HCT116 (cell line): ENCODE data around the gene MSRB3. TPM values are rescaled to one million over a fixed set of nuclear protein-coding genes. Genes with fewer than 3 reads are reported as not detected.

ENCODE experiments used
- ATAC-seq: fragments of 200-7000 bp; cut with Tn5 transposase; 2 replicates; pipeline ENCODE4 v1.9.1; 2020; ENCODE audit warnings: mild to moderate bottlenecking, moderate library complexity
- BruUV-seq: library from RNA; stranded (reverse); fragments of 400-500 nt; replicated peaks from 2 replicates; lab custom pipeline; 2021; lab: Mats Ljungman, UMichigan
- CTCF ChIA-PET: fragments of 300-600 bp; sonication (Branson Sonifier 250); formaldehyde crosslinking; loops from one replicate; lab custom pipeline; 2021; ENCODE audit warnings: antibody characterized with exemption; lab: Charles Lee
- POLR2A ChIA-PET: fragments of 300-600, 350-600 bp; sonication (Branson Sonifier 250); formaldehyde crosslinking; loops from one replicate; lab custom pipeline; 2021; ENCODE audit warnings: antibody characterized with exemption; lab: Charles Lee
- RAD21 ChIA-PET, 2 experiments: fragments of 300-600 bp; sonication (Branson Sonifier 250); formaldehyde crosslinking; loops; one replicate each; lab custom pipeline; 2023; ENCODE audit warnings: low total read pairs in 2 of 2; ENCODE audit not compliant: uncharacterized antibody in 2 of 2, unreplicated experiment in 2 of 2, low non-redundant PET in 1 of 2; lab: Charles Lee
- DNase-seq: peaks from one replicate; pipeline ENCODE4 v3.0.0-alpha.2; 2010; ENCODE audit warnings: low read depth, low spot score
- H2AFZ ChIP-seq: fragments of 200-600 bp; shearing (Covaris generic), sonication (generic); 2 replicates; pipeline ENCODE4 v1.6.1; 2017; ENCODE audit warnings: low read depth, mixed run types, mixed read lengths, antibody characterized with exemption, low read length; ENCODE audit not compliant: poor library complexity, severe bottlenecking
- H3K27ac ChIP-seq: 2 replicates; pipeline ENCODE4 v1.5.1; 2012; ENCODE audit warnings: low read depth, low read length
- H3K27me3 ChIP-seq: fragments of 200-600 bp; sonication (generic); 2 replicates; pipeline ENCODE4 v1.6.1; 2016; ENCODE audit warnings: mixed run types, low read length, mixed read lengths; ENCODE audit not compliant: insufficient read depth
- H3K36me3 ChIP-seq, 2 experiments: fragments of 200-500 bp in 1 of 2; fragments of 200-600 bp in 1 of 2; sonication (Bioruptor generic) in 1 of 2; sonication (generic) in 1 of 2; 2 replicates each; pipeline versions ENCODE4 v1.5.1 to v1.6.1; 2014 to 2016; ENCODE audit warnings: low read length in 2 of 2, inconsistent platforms in 1 of 2, mixed read lengths in 1 of 2, mixed run types in 1 of 2; ENCODE audit not compliant: insufficient read depth in 2 of 2, control insufficient read depth in 1 of 2
- H3K4me1 ChIP-seq, 2 experiments: fragments of 200-600 bp in 1 of 2; sonication (generic) in 1 of 2; 2 replicates each; pipeline versions ENCODE4 v1.5.1 to v1.6.1; 2012 to 2017; ENCODE audit warnings: low read length in 2 of 2, inconsistent platforms in 1 of 2, mild to moderate bottlenecking in 1 of 2, mixed read lengths in 1 of 2, mixed run types in 1 of 2, moderate library complexity in 1 of 2; ENCODE audit not compliant: insufficient read depth in 2 of 2, control insufficient read depth in 1 of 2
- H3K4me2 ChIP-seq: fragments of 200-600 bp; sonication (generic); 2 replicates; pipeline ENCODE4 v1.6.1; 2017; ENCODE audit warnings: mixed run types, low read length, mixed read lengths
- H3K4me3 ChIP-seq, 2 experiments: fragments of 200-600 bp in 1 of 2; sonication (generic) in 1 of 2; replicated peaks in 1 of 2; 2 replicates each; pipeline ENCODE4 v1.5.1; 2011 to 2016; ENCODE audit warnings: low read length in 2 of 2, control low read depth in 1 of 2, low read depth in 1 of 2, mild to moderate bottlenecking in 1 of 2, mixed read lengths in 1 of 2, mixed run types in 1 of 2
- H3K79me2 ChIP-seq: fragments of 200-600 bp; sonication (generic); 2 replicates; pipeline ENCODE4 v1.6.1; 2017; ENCODE audit warnings: mild to moderate bottlenecking, mixed run types, low read length, moderate library complexity, mixed read lengths; ENCODE audit not compliant: insufficient read depth
- H3K9ac ChIP-seq: fragments of 200-600 bp; sonication (generic); 2 replicates; pipeline ENCODE4 v1.6.1; 2016; ENCODE audit warnings: low read length, mixed read lengths
- H3K9me2 ChIP-seq: fragments of 200-600 bp; sonication (generic), shearing (Covaris generic); 2 replicates; pipeline ENCODE4 v1.6.1; 2017; ENCODE audit warnings: mixed run types, mild to moderate bottlenecking, moderate library complexity; ENCODE audit not compliant: insufficient read depth
- H3K9me3 ChIP-seq, 2 experiments: fragments of 200-500 bp in 1 of 2; fragments of 200-600 bp in 1 of 2; sonication (Bioruptor generic) in 1 of 2; sonication (generic) in 1 of 2; 2 replicates each; pipeline ENCODE4 v1.6.1; 2014 to 2017; ENCODE audit warnings: low read length in 2 of 2, mixed read lengths in 2 of 2, inconsistent platforms in 1 of 2, low read depth in 1 of 2, mild to moderate bottlenecking in 1 of 2, mixed run types in 1 of 2, moderate library complexity in 1 of 2; ENCODE audit not compliant: control insufficient read depth in 1 of 2, insufficient read depth in 1 of 2
- H4K20me1 ChIP-seq: fragments of 200-600 bp; sonication (generic), shearing (Covaris generic); 2 replicates; pipeline ENCODE4 v1.6.1; 2017; ENCODE audit warnings: mixed run types, mild to moderate bottlenecking, moderate library complexity; ENCODE audit not compliant: insufficient read depth
- EGR1 ChIP-seq: IDR thresholded peaks from 2 replicates; pipeline ENCODE4 v1.6.1; 2012; ENCODE audit warnings: low read depth
- ELF1 ChIP-seq: IDR thresholded peaks from 2 replicates; pipeline ENCODE4 v1.6.1; 2012; ENCODE audit warnings: low read depth, borderline replicate concordance
- FOSL1 ChIP-seq: IDR thresholded peaks from 2 replicates; pipeline ENCODE4 v1.6.1; 2012; ENCODE audit warnings: low read depth
- RAD21 ChIP-seq: IDR thresholded peaks from 2 replicates; pipeline ENCODE4 v1.6.1; 2012; ENCODE audit warnings: low read depth, mild to moderate bottlenecking
- SP1 ChIP-seq: IDR thresholded peaks from 2 replicates; pipeline ENCODE4 v1.6.1; 2012; ENCODE audit warnings: low read depth
- SRF ChIP-seq: IDR thresholded peaks from 2 replicates; pipeline ENCODE4 v1.6.1; 2012; ENCODE audit warnings: low read depth
- TCF7L2 ChIP-seq: IDR thresholded peaks from 2 replicates; pipeline ENCODE4 v1.7.0; 2011; ENCODE audit warnings: borderline replicate concordance, inconsistent platforms; ENCODE audit not compliant: insufficient read depth, insufficient read length; ENCODE audit errors: extremely low read depth
- YY1 ChIP-seq: IDR thresholded peaks from 2 replicates; pipeline ENCODE4 v1.6.1; 2011; ENCODE audit warnings: low read length, low read depth, moderate library complexity, mild to moderate bottlenecking; ENCODE audit not compliant: insufficient replicate concordance; ENCODE audit errors: extremely low read depth
- ZFX ChIP-seq: fragments of 450-650 bp; IDR thresholded peaks from 2 replicates; pipeline ENCODE4 v1.6.1; 2017
- intact Hi-C: fragments of 100-400 bp; cut with micrococcal nuclease; formaldehyde crosslinking; loops from 2 replicates; pipeline ENCODE4 v1.10.0; 2022
- total RNA-seq: library from RNA; stranded (reverse); gene quantifications from one replicate; pipeline ENCODE4 v1.2.1, GENCODE V29; 2021; ENCODE audit not compliant: unreplicated experiment
- TF ChIP-seq, protein P1 (sequence below): IDR thresholded peaks from 2 replicates; pipeline ENCODE4 v1.6.1; 2012; ENCODE audit warnings: low read depth
- TF ChIP-seq, protein P2 (sequence below): IDR thresholded peaks from 2 replicates; pipeline ENCODE4 v1.6.1; 2012
- TF ChIP-seq, protein P3 (sequence below): IDR thresholded peaks from 2 replicates; pipeline ENCODE4 v1.6.1; 2011; ENCODE audit warnings: mild to moderate bottlenecking, low read length, moderate library complexity; ENCODE audit not compliant: insufficient replicate concordance; ENCODE audit errors: extremely low read depth

The MSRB3 gene
- total RNA-seq, 1 experiment from 2014 or later: 8.2 TPM

DNA sequence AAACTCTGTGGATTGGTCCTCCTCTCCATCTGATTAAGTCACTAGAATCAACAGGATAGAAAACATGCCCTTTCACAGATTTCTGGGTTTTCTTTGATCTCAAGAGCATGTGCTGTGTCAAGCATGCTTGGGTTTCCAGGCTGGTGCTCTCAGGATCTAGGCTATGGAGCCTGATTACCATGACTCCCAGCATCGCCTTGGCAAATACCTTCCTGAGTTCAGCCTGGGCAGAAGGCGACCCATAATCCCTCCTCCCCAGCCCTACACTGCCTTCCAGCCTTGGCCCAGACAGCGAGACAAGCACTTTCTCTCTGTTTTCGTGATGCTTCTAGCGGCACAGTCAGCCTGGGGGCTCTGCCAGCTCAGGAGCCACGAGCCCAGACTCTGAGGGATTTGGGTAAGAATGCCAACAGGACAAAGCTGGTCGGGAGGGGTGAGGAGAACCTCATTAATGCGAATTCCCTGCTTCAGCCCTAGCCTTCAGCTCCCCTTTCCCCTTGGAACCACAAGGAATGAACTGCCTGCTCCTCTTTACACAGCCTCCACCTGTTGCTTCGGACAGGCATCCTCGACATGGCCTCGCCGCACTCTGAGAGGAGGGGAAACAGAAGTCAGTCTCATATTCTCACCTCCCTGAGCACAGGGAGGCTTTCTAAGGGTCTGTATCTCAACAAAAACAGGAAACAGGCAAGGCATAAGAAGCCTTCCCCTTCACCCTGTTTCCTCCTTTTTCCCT lies 227.1 kb downstream of the MSRB3 start:
- H3K27me3 ChIP-seq: no peaks in the 10 kb centered on the region
- H3K9me2 ChIP-seq: no peaks in the 10 kb centered on the region
- TF ChIP-seq TCF7L2 (peak; percentile 66), FOSL1 (no peak), EGR1 (no peak), YY1 (no peak), SRF (no peak), SP1 (no peak), ZFX (no peak)
- TF ChIP-seq, all 23 proteins: peak for 1
- Histone ChIP-seq H3K36me3 (no peaks in the 10 kb centered on the region), H3K4me1 (peaks cover 51 to 94% of the 10 kb centered on the region in 2 experiments), H3K4me2 (no peak overlapping the region), H3K79me2 (no peaks in the 10 kb centered on the region), H3K9ac (peak overlapping the region; percentile 5; the same call in 1 of the 2 replicates), H2AFZ (no peak overlapping the region), H4K20me1 (no peaks in the 10 kb centered on the region), H3K27ac (peak overlapping the region; percentile 31), H3K9me3 (no peaks in the 10 kb centered on the region), H3K4me3 (no peak overlapping the region)
- intact Hi-C loops: no loop called here
- ChIA-PET CTCF (no interaction called here), POLR2A (no interaction called here), RAD21 (no interaction called here)
- ATAC-seq (no peak), DNase-seq (no peak)
- no TSS peak for BruUV-seq

DNA sequence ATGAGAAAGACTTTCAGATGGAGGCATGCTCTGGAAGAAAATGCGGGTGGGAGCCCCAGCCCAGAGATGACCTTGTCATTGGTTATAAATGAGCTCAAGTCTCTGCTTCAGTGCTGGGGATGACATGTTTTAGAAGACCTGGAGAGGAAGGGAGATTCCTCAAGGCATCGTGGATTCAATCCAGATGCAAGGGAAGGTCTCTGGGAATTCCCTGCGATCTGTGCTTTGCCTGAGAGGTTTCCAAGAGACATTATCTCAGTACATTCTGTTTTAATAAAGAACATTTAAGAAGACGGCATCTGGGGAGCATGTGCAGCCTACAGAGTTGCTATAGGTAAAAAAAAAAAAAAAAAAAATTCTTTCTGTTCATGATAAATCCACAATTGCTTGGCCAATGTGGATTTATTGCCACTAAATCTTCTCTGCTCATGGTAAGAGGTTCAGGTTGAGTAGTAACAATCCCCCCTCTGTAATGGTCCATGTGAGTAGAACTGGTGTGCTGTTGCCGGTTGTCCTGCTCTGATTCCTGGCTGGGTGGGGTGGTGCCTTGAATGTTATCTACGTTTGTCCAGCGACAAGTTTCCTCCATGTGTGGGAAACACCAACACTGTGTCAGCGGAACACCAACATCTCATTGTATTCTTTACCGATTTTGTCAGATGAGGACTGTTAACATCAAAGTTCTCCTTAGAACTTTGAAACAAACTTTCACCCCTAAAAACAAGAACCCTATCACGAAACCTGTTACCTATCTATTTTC lies 230.0 kb downstream of the MSRB3 start:
- Histone ChIP-seq H3K9ac (no peak overlapping the region; the same call in 1 of the 2 replicates), H3K27me3 (no peaks in the 10 kb centered on the region), H3K4me3 (no peak overlapping the region), H3K9me2 (no peaks in the 10 kb centered on the region), H3K4me2 (no peak overlapping the region), H3K4me1 (peaks cover 53 to 95% of the 10 kb centered on the region in 2 experiments), H3K79me2 (no peaks in the 10 kb centered on the region), H3K36me3 (no peaks in the 10 kb centered on the region), H2AFZ (no peak overlapping the region), H3K9me3 (no peaks in the 10 kb centered on the region), H3K27ac (peak overlapping the region; percentile 93; the same call in 1 of the 2 replicates), H4K20me1 (no peaks in the 10 kb centered on the region)
- ChIA-PET RAD21 (no interaction called here), POLR2A (interaction anchor here (4.3 kb wide), 1 partner anchor 24 kb away, joined by 22 read pairs; no protein-coding TSS in a partner anchor), CTCF (no interaction called here)
- no TSS peak for BruUV-seq
- intact Hi-C loops: no loop called here
- ATAC-seq: no peak
- DNase-seq: no peak
- TF ChIP-seq, protein P1, sequence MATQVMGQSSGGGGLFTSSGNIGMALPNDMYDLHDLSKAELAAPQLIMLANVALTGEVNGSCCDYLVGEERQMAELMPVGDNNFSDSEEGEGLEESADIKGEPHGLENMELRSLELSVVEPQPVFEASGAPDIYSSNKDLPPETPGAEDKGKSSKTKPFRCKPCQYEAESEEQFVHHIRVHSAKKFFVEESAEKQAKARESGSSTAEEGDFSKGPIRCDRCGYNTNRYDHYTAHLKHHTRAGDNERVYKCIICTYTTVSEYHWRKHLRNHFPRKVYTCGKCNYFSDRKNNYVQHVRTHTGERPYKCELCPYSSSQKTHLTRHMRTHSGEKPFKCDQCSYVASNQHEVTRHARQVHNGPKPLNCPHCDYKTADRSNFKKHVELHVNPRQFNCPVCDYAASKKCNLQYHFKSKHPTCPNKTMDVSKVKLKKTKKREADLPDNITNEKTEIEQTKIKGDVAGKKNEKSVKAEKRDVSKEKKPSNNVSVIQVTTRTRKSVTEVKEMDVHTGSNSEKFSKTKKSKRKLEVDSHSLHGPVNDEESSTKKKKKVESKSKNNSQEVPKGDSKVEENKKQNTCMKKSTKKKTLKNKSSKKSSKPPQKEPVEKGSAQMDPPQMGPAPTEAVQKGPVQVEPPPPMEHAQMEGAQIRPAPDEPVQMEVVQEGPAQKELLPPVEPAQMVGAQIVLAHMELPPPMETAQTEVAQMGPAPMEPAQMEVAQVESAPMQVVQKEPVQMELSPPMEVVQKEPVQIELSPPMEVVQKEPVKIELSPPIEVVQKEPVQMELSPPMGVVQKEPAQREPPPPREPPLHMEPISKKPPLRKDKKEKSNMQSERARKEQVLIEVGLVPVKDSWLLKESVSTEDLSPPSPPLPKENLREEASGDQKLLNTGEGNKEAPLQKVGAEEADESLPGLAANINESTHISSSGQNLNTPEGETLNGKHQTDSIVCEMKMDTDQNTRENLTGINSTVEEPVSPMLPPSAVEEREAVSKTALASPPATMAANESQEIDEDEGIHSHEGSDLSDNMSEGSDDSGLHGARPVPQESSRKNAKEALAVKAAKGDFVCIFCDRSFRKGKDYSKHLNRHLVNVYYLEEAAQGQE: no peak
- TF ChIP-seq, protein P2, sequence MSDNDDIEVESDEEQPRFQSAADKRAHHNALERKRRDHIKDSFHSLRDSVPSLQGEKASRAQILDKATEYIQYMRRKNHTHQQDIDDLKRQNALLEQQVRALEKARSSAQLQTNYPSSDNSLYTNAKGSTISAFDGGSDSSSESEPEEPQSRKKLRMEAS: no peak
- TF ChIP-seq, protein P3, sequence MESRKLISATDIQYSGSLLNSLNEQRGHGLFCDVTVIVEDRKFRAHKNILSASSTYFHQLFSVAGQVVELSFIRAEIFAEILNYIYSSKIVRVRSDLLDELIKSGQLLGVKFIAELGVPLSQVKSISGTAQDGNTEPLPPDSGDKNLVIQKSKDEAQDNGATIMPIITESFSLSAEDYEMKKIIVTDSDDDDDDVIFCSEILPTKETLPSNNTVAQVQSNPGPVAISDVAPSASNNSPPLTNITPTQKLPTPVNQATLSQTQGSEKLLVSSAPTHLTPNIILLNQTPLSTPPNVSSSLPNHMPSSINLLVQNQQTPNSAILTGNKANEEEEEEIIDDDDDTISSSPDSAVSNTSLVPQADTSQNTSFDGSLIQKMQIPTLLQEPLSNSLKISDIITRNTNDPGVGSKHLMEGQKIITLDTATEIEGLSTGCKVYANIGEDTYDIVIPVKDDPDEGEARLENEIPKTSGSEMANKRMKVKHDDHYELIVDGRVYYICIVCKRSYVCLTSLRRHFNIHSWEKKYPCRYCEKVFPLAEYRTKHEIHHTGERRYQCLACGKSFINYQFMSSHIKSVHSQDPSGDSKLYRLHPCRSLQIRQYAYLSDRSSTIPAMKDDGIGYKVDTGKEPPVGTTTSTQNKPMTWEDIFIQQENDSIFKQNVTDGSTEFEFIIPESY: no peak
- TF ChIP-seq SRF (no peak), ELF1 (no peak), ZFX (no peak), RAD21 (no peak), SP1 (no peak)
